ENCODE data around the gene RIMBP3C. TPM values are rescaled to one million over a fixed set of nuclear protein-coding genes. Genes with fewer than 3 reads are reported as not detected.
"Not testable (repeated sequence)": the region's sequence is repeated elsewhere in the genome, so short reads cannot be mapped to it uniquely, and the experiment has no call there.

RIMBP3C gene
- total RNA-seq, 4 donors from 2014 or later: 0.04 TPM; not detected in 3

- H3K4me3 ChIP-seq; in situ Hi-C loops (cut with MboI; ENCODE audit: low sequenced_read_pairs in 4 of 4); ATAC-seq; H3K27ac ChIP-seq; DNase-seq; H3K27me3 ChIP-seq; H3K36me3 ChIP-seq; H3K9me3 ChIP-seq; intact Hi-C loops (cut with DNase I; ENCODE audit: low total_unique reads); H3K4me1 ChIP-seq: not testable (repeated sequence)
These were observed 37.1 kb downstream of the RIMBP3C start for GRCh38 chr22:21514117-21514516.

GRCh38 chr22:21512022-21512421, 39.2 kb downstream of the RIMBP3C start:
- H3K27ac ChIP-seq; DNase-seq; ATAC-seq; in situ Hi-C loops (cut with MboI; ENCODE audit: low sequenced_read_pairs in 4 of 4); intact Hi-C loops (cut with DNase I; ENCODE audit: low total_unique reads); H3K36me3 ChIP-seq; H3K9me3 ChIP-seq; H3K27me3 ChIP-seq; H3K4me3 ChIP-seq; H3K4me1 ChIP-seq: not testable (repeated sequence)

GRCh38 chr22:21510397-21510796, 40.9 kb downstream of the RIMBP3C start:
- H3K9me3 ChIP-seq; H3K27me3 ChIP-seq; H3K4me1 ChIP-seq; H3K27ac ChIP-seq; H3K4me3 ChIP-seq; DNase-seq; in situ Hi-C loops (cut with MboI; ENCODE audit: low sequenced_read_pairs in 4 of 4); H3K36me3 ChIP-seq; ATAC-seq; intact Hi-C loops (cut with DNase I; ENCODE audit: low total_unique reads): not testable (repeated sequence)

GRCh38 chr22:21499623-21500506, 51.4 kb downstream of the RIMBP3C start:
- in situ Hi-C loops (cut with MboI; ENCODE audit: low sequenced_read_pairs in 4 of 4); H3K4me3 ChIP-seq; H3K36me3 ChIP-seq; H3K27ac ChIP-seq; H3K4me1 ChIP-seq; H3K27me3 ChIP-seq; ATAC-seq; DNase-seq; intact Hi-C loops (cut with DNase I; ENCODE audit: low total_unique reads); H3K9me3 ChIP-seq: not testable (repeated sequence)

- H3K4me1 ChIP-seq; ATAC-seq; H3K27ac ChIP-seq; in situ Hi-C loops (cut with MboI; ENCODE audit: low sequenced_read_pairs in 4 of 4); H3K27me3 ChIP-seq; H3K36me3 ChIP-seq; intact Hi-C loops (cut with DNase I; ENCODE audit: low total_unique reads); H3K4me3 ChIP-seq; H3K9me3 ChIP-seq; DNase-seq: not testable (repeated sequence)
These were observed 52.8 kb downstream of the RIMBP3C start for GRCh38 chr22:21498489-21498888.

GRCh38 chr22:21497984-21498383, 53.3 kb downstream of the RIMBP3C start:
- in situ Hi-C loops (cut with MboI; ENCODE audit: low sequenced_read_pairs in 4 of 4); H3K4me3 ChIP-seq; H3K27ac ChIP-seq; H3K4me1 ChIP-seq; DNase-seq; H3K36me3 ChIP-seq; H3K9me3 ChIP-seq; H3K27me3 ChIP-seq; intact Hi-C loops (cut with DNase I; ENCODE audit: low total_unique reads): not testable (repeated sequence)
- peak; percentile 64 to 81 for ATAC-seq

Other genes with a start within 250 kb of the RIMBP3C start
- gene RIMBP3B, start 167.7 kb downstream of the RIMBP3C start, total RNA-seq: not detected
- 1 to 10 TPM; 1.5 to 4.0 (median 2.0) TPM for gene HIC2, start 134.1 kb downstream of the RIMBP3C start, total RNA-seq
- under 1 TPM in 1 of 4 donors, not detected in 3; 0.16 TPM for gene TMEM191C, start 84.1 kb downstream of the RIMBP3C start, total RNA-seq
- gene UBE2L3, start 16.3 kb upstream of the RIMBP3C start, total RNA-seq: 10 to 100 TPM; 61.5 to 88.7 (median 70.5) TPM
- gene YDJC, start 78.6 kb upstream of the RIMBP3C start, total RNA-seq: 10 to 100 TPM in 1 of 4 donors, 1 to 10 TPM in 3; 5.2 to 10.8 (median 6.3) TPM
- under 1 TPM in 2 of 4 donors, not detected in 2; 0.20 to 0.22 TPM for gene CCDC116, start 81.3 kb upstream of the RIMBP3C start, total RNA-seq
- gene SDF2L1, start 90.8 kb upstream of the RIMBP3C start, total RNA-seq: 10 to 100 TPM in 3 of 4 donors, 1 to 10 TPM in 1; 8.5 to 33.2 (median 23.3) TPM
- 10 to 100 TPM; 16.8 to 24.8 (median 20.5) TPM for gene PPIL2, start 114.6 kb upstream of the RIMBP3C start, total RNA-seq
- 10 to 100 TPM; 23.6 to 42.1 (median 36.4) TPM for gene YPEL1, start 184.3 kb upstream of the RIMBP3C start, total RNA-seq

All from gastrocnemius medialis (tissue), 4 donors.